Measurements from ENCODE around the gene FEM1A. TPM values are rescaled to one million over a fixed set of nuclear protein-coding genes. Genes with fewer than 3 reads are reported as not detected.

Gene FEM1A
- total RNA-seq, 1 donor from 2014 or later = 20.0 TPM

- H3K4me3 ChIP-seq (ENCODE audit: low read depth, low read length) = no peak overlapping the region
Measured at GRCh38 chr19:4758659-4759058, 32.9 kb upstream of the FEM1A start.

GRCh38 chr19:4759388-4760284, 31.9 kb upstream of the FEM1A start:
- Histone ChIP-seq H3K36me3 (ENCODE audit: control insufficient read depth, insufficient read depth, low read length) (no peaks in the 10 kb centered on the region), H3K4me3 (ENCODE audit: low read depth, low read length) (no peak overlapping the region), H3K27me3 (ENCODE audit: control insufficient read depth, insufficient read depth, low read length) (peaks cover 2% of the 10 kb centered on the region)
- no peak for FAIRE-seq
- DNase-seq (ENCODE audit: low read depth) = peak; percentile 65
- no peak for TF ChIP-seq CTCF (IDR thresholded peaks at IDR 0.05; ENCODE audit: insufficient read depth, low read length, severe bottlenecking)

More at GRCh38 chr19:4758659-4759058, 32.9 kb upstream of the FEM1A start:
- no peak for TF ChIP-seq CTCF (IDR thresholded peaks at IDR 0.05; ENCODE audit: insufficient read depth, low read length, severe bottlenecking)
- no peak for DNase-seq (ENCODE audit: low read depth)
- no peak for FAIRE-seq
- no peaks in the 10 kb centered on the region for H3K36me3 ChIP-seq (ENCODE audit: control insufficient read depth, insufficient read depth, low read length)
- peaks cover 2% of the 10 kb centered on the region for H3K27me3 ChIP-seq (ENCODE audit: control insufficient read depth, insufficient read depth, low read length)

GRCh38 chr19:4760285-4760650, 31.3 kb upstream of the FEM1A start:
- no peak for FAIRE-seq

GRCh38 chr19:4763021-4763420, 28.5 kb upstream of the FEM1A start:
- Histone ChIP-seq H3K4me3 (ENCODE audit: low read depth, low read length) (no peak overlapping the region), H3K27me3 (ENCODE audit: control insufficient read depth, insufficient read depth, low read length) (peaks cover 2% of the 10 kb centered on the region), H3K36me3 (ENCODE audit: control insufficient read depth, insufficient read depth, low read length) (no peaks in the 10 kb centered on the region)
- FAIRE-seq (peak; percentile 13), DNase-seq (ENCODE audit: low read depth) (no peak)
- no peak for TF ChIP-seq CTCF (IDR thresholded peaks at IDR 0.05; ENCODE audit: insufficient read depth, low read length, severe bottlenecking)

More at GRCh38 chr19:4760285-4760650, 31.3 kb upstream of the FEM1A start:
- no peak for DNase-seq (ENCODE audit: low read depth)
- H3K27me3 ChIP-seq (ENCODE audit: control insufficient read depth, insufficient read depth, low read length) = peaks cover 2% of the 10 kb centered on the region
- no peak overlapping the region for H3K4me3 ChIP-seq (ENCODE audit: low read depth, low read length)
- TF ChIP-seq CTCF (IDR thresholded peaks at IDR 0.05; ENCODE audit: insufficient read depth, low read length, severe bottlenecking) = no peak
- H3K36me3 ChIP-seq (ENCODE audit: control insufficient read depth, insufficient read depth, low read length) = no peaks in the 10 kb centered on the region

GRCh38 chr19:4764393-4764660, 27.2 kb upstream of the FEM1A start:
- Histone ChIP-seq H3K36me3 (ENCODE audit: control insufficient read depth, insufficient read depth, low read length) (no peaks in the 10 kb centered on the region), H3K27me3 (ENCODE audit: control insufficient read depth, insufficient read depth, low read length) (peaks cover 2% of the 10 kb centered on the region), H3K4me3 (ENCODE audit: low read depth, low read length) (no peak overlapping the region)
- no peak for TF ChIP-seq CTCF (IDR thresholded peaks at IDR 0.05; ENCODE audit: insufficient read depth, low read length, severe bottlenecking)
- FAIRE-seq (no peak), DNase-seq (ENCODE audit: low read depth) (no peak)

Data from bronchial epithelial cell (primary cell).